ENCODE measurements around the gene FOXC2.

DNA sequence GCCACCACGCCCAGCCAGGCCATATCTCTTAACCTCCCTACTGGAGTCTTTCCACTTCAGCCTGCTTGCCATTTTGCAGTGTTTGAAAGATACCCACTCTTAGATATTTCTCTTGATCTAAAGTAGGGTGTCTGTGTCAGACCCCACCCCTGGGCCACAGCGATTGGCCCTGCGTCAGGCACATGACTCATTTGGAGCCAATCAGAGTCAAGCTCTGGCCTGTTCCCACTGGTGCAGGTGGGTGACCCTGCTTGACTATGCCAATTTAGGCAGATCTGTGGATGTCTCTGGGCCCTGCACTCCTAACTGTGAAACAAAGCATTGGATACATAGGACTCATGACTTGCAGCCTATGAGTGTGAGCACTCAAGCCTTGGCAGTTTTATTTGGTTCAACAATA, 39.3 kb downstream of the FOXC2 start:
- TF ChIP-seq POLR2AphosphoS5 (IDR thresholded peaks at IDR 0.05) = no peak
- TF ChIP-seq, protein P1, sequence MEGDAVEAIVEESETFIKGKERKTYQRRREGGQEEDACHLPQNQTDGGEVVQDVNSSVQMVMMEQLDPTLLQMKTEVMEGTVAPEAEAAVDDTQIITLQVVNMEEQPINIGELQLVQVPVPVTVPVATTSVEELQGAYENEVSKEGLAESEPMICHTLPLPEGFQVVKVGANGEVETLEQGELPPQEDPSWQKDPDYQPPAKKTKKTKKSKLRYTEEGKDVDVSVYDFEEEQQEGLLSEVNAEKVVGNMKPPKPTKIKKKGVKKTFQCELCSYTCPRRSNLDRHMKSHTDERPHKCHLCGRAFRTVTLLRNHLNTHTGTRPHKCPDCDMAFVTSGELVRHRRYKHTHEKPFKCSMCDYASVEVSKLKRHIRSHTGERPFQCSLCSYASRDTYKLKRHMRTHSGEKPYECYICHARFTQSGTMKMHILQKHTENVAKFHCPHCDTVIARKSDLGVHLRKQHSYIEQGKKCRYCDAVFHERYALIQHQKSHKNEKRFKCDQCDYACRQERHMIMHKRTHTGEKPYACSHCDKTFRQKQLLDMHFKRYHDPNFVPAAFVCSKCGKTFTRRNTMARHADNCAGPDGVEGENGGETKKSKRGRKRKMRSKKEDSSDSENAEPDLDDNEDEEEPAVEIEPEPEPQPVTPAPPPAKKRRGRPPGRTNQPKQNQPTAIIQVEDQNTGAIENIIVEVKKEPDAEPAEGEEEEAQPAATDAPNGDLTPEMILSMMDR (IDR thresholded peaks at IDR 0.05) = no peak

All from suprapubic skin (tissue), 3 donors.